PFSK-1 (cell line): Measurements from ENCODE around the gene OR51V1.

Experiments
- SIN3A ChIP-seq: IDR thresholded peaks from 2 replicates; pipeline ENCODE4 v1.6.1; 2012; ENCODE audit warnings: mild to moderate bottlenecking, low read length, moderate library complexity, borderline replicate concordance; ENCODE audit not compliant: insufficient read depth
- TAF1 ChIP-seq: IDR thresholded peaks from 2 replicates; pipeline ENCODE4 v1.6.1; 2012; ENCODE audit warnings: low read length, control low read depth, borderline replicate concordance; ENCODE audit not compliant: insufficient read depth

- no peak for TF ChIP-seq TAF1
- TF ChIP-seq SIN3A = no peak
Observed at GRCh38 chr11:5203366-5203765, 2.9 kb upstream of the OR51V1 start.
